Activated CD8-positive, alpha-beta T cell treated with anti-CD3 and anti-CD28 coated beads, Interleukin-2, amount 10 ng/mL, durations not matched to agents 7 days and 5 days (primary cell): ENCODE measurements around the gene GVQW3. TPM values are rescaled to one million over a fixed set of nuclear protein-coding genes. Genes with fewer than 3 reads are reported as not detected.

ENCODE experiments used
- ATAC-seq: fragments of 150-1000 bp; cut with Tn5 transposase; one replicate; pipeline ENCODE4 v1.10.0; 2021; ENCODE audit warnings: moderate library complexity
- CTCF ChIA-PET: fragments of 350-600 bp; sonication (Branson Sonifier 250); formaldehyde crosslinking; loops from one replicate; lab custom pipeline; 2021; ENCODE audit warnings: antibody characterized with exemption; lab: Charles Lee
- POLR2A ChIA-PET: fragments of 350-600 bp; sonication (Branson Sonifier 250); formaldehyde crosslinking; loops from one replicate; lab custom pipeline; 2021; ENCODE audit warnings: antibody characterized with exemption; lab: Charles Lee
- DNase-seq: peaks from one replicate; pipeline ENCODE4 v3.0.0-alpha.2; 2020
- H3K27ac Mint-ChIP-seq: one replicate; pipeline ENCODE4 v1.8.0; 2021; ENCODE audit warnings: mild to moderate bottlenecking, mixed read lengths
- H3K27me3 Mint-ChIP-seq: one replicate; pipeline ENCODE4 v1.8.0; 2021; ENCODE audit warnings: low read depth, mixed read lengths
- H3K36me3 Mint-ChIP-seq: one replicate; pipeline ENCODE4 v1.8.0; 2021; ENCODE audit warnings: low read depth, mixed read lengths
- H3K4me1 Mint-ChIP-seq: one replicate; pipeline ENCODE4 v1.8.0; 2021; ENCODE audit warnings: low read depth, mixed read lengths
- H3K4me3 Mint-ChIP-seq: one replicate; pipeline ENCODE4 v1.8.0; 2021; ENCODE audit warnings: mild to moderate bottlenecking, mixed read lengths
- H3K9me3 Mint-ChIP-seq: one replicate; pipeline ENCODE4 v1.8.0; 2022; ENCODE audit warnings: mixed read lengths; ENCODE audit not compliant: insufficient read depth
- total RNA-seq, 2 experiments: library from RNA; stranded (reverse); gene quantifications; one replicate each; pipeline ENCODE4 v1.2.3, GENCODE V29; 2021

GVQW3 gene
- 1 to 10 TPM; 3.5 to 4.0 TPM for total RNA-seq

DNA sequence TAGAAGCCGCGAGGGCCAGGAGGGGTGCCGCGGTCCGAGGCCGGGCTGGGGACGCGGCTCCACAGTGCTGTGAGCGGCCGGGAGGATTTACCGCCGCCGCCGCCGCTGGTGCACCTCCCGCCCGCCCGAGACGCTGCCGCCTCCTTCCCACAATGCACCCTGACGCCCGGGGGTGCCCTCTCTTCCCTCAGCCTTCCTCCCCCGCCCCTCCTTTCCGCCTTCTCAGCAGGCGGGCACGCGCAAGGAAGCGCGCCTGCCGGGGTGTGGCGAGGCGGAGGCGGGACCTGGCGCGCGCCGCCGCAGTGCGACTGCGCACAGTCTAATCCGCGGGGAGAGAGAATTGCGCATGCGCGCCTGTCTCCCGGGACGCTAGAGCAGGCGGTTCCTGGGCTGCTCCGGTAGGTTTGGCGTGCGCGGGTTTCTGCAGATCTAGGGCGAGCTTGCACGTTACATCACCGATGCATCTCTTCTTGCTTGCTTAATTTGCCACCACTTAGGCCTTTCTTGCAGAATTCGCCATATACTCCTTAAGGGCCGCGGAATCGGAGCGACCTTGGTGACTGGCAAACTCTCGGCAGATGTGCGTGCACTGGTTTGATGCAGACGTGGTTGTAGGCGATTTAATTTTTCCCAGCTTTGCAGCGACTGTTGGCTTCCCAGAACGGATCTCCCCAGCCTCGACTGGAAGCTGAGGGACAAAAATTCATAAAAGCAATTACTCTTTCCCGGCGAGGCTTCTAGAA, at the start of gene GVQW3, which contains the start of gene THAP12:
Gene GVQW3, plus strand, starts transcription at position 347 of the 743 bp plus-strand sequence. CDS start 506 bp downstream, outside the sequence.
Gene THAP12, minus strand, starts transcription at position 156 of the 743 bp plus-strand sequence. CDS start 296 bp downstream, outside the sequence.
- peak; percentile 98 for DNase-seq
- Mint-ChIP-seq H3K27me3 (no peaks in the 10 kb centered on the region), H3K4me3 (peak within 1 kb of the TSS; percentile 95), H3K9me3 (no peaks in the 10 kb centered on the region), H3K27ac (peak within 1 kb of the TSS; percentile 96), H3K36me3 (peaks cover 11% of the 10 kb centered on the region), H3K4me1 (peaks cover 48% of the 10 kb centered on the region)
- ChIA-PET POLR2A (interaction anchor here (1.6 kb wide), 1 partner anchor 65 kb away, joined by 6 read pairs; no protein-coding TSS in a partner anchor), CTCF (interaction anchor here (1.1 to 2.4 kb wide), 2 partner anchors 173 to 174 kb away, joined by 5 to 8 read pairs; no protein-coding TSS in a partner anchor)
- peak; percentile 88 for ATAC-seq

DNA sequence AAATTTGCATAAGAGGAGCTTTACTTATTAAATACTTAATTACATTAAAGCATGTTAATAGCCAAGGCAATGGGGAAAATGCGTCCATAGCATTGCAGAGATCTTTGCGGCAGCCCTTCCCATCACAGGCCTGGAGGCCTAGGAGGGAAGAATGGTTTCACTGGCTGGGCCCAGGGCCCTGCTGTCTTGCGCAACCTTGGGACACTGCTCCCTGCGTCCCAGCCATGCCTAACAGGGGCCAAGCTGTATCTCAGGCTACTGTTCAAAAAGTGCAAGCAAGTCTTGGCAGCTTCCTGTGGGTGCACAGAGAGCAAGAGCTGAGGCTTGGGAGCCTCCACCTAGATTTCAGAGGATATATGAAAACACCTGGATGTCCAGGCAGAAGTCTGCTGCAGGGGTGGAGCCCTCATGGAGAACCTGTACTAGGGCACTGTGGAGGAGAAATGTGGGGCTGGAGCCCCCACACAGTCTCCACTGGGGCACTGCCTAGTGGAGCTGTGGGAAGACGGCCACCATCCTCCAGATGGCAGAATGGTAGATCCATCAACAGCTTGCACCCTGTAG, 46.2 kb upstream of the GVQW3 start:
- DNase-seq (no peak), ATAC-seq (no peak)
- ChIA-PET POLR2A (no interaction called here), CTCF (no interaction called here)
- H3K36me3 Mint-ChIP-seq = peaks cover 2% of the 10 kb centered on the region
- H3K27me3 Mint-ChIP-seq = peaks cover 3% of the 10 kb centered on the region
- no peak overlapping the region for H3K4me3 Mint-ChIP-seq
- H3K27ac Mint-ChIP-seq = no peak overlapping the region
- H3K9me3 Mint-ChIP-seq = peaks cover 18% of the 10 kb centered on the region
- H3K4me1 Mint-ChIP-seq = peaks cover 10% of the 10 kb centered on the region

DNA sequence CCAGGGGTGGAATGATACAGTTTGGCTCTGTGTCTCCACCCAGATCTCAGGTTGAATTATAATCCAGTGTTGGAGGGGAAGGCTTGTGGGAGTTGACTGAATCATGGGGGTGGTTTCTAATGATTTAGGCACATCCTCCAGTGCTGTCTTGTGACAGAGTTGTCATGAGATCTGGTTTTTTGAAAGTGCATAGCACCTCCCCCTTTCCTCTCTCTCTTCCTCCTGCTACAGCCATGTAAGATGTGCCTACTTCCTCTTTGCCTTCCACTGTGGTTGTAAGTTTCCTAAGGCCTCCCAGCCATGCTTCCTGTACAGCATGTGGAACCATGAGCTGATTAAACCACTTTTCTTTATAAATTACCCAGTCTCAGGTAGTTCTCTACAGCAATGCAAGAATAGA, 45.3 kb upstream of the GVQW3 start:
- no peak for ATAC-seq
- ChIA-PET CTCF (no interaction called here), POLR2A (no interaction called here)
- peaks cover 18% of the 10 kb centered on the region for H3K9me3 Mint-ChIP-seq
- H3K36me3 Mint-ChIP-seq = peaks cover 2% of the 10 kb centered on the region
- H3K4me1 Mint-ChIP-seq = peaks cover 11% of the 10 kb centered on the region
- DNase-seq = no peak
- H3K4me3 Mint-ChIP-seq = no peak overlapping the region
- H3K27ac Mint-ChIP-seq = no peak overlapping the region
- no peaks in the 10 kb centered on the region for H3K27me3 Mint-ChIP-seq

DNA sequence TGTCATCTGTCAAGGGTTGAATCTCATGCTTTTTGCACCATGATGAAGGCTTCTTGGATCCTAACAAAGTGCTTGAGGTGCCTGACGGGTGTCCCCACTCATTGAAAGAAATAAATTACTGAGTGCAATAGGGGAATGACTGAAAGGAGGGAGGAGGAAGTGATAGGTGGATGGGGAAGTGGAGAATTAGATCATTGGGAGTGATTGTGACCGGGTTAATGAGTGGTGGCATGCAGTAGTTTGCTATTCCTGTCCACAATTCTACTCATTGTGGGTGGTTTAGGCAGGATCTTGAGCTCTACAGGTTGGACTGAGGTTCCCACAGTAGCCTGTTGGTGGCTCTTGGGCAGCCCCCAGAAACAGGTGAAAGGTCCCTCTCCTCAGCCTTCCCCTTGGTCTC, 44.5 kb upstream of the GVQW3 start:
- H3K36me3 Mint-ChIP-seq = peaks cover 2% of the 10 kb centered on the region
- no peak overlapping the region for H3K27ac Mint-ChIP-seq
- H3K27me3 Mint-ChIP-seq = no peaks in the 10 kb centered on the region
- peaks cover 18% of the 10 kb centered on the region for H3K9me3 Mint-ChIP-seq
- H3K4me3 Mint-ChIP-seq = no peak overlapping the region
- no peak for DNase-seq
- CTCF ChIA-PET = no interaction called here
- ATAC-seq = no peak
- POLR2A ChIA-PET = no interaction called here
- peaks cover 19% of the 10 kb centered on the region for H3K4me1 Mint-ChIP-seq

DNA sequence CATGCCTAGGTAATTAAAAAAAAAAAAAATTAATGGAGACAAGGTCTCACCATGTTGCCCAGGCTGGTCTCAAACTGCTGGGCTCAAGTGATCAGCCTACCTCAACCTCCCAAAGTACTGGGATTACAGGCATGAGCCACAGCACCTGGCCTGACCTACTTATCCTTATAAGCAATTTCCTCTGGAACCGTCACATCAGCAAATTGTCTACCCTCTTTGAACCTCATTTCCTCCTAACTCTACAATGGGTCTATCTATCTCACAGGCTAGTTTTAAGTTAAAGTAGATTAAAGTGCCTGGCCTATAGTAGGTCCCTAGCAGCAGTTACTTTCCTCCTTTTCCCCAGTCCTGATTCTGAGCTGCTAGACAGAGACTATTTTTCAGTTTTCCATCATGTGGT, 43.7 kb upstream of the GVQW3 start:
- Mint-ChIP-seq H3K4me1 (peaks cover 21% of the 10 kb centered on the region), H3K36me3 (peaks cover 2% of the 10 kb centered on the region), H3K9me3 (peaks cover 18% of the 10 kb centered on the region), H3K27ac (no peak overlapping the region), H3K4me3 (no peak overlapping the region), H3K27me3 (no peaks in the 10 kb centered on the region)
- no peak for ATAC-seq
- CTCF ChIA-PET = interaction anchor here (1.1 kb wide), 1 partner anchor 130 kb away, joined by 3 read pairs; no protein-coding TSS in a partner anchor
- POLR2A ChIA-PET = no interaction called here
- no peak for DNase-seq

DNA sequence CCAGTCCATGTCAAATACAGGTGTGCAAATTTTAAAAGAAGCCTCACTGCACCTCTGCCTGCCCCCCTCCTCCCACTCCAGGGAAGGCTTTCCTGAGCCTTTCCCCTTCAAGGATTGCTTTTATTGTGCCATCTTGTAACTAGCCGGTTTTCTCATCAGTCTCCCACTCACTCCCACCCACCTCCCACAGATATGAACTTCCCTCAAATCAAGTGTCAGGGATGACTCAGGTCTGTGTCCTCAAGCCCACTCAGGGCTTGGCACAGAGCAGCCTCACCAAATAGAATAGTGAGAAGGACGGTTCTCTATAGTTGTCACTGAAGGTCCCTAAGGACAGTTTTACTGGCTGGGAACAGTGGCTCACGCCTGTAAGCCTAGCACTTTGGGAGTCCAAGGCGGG, 43.2 kb upstream of the GVQW3 start:
- H3K4me1 Mint-ChIP-seq = peaks cover 21% of the 10 kb centered on the region
- peaks cover 2% of the 10 kb centered on the region for H3K36me3 Mint-ChIP-seq
- DNase-seq (no peak), ATAC-seq (no peak)
- H3K27ac Mint-ChIP-seq = no peak overlapping the region
- no peaks in the 10 kb centered on the region for H3K27me3 Mint-ChIP-seq
- ChIA-PET CTCF (interaction anchor here (1.1 kb wide), 1 partner anchor 130 kb away, joined by 3 read pairs; no protein-coding TSS in a partner anchor), POLR2A (no interaction called here)
- H3K4me3 Mint-ChIP-seq = no peak overlapping the region
- H3K9me3 Mint-ChIP-seq = peaks cover 18% of the 10 kb centered on the region

DNA sequence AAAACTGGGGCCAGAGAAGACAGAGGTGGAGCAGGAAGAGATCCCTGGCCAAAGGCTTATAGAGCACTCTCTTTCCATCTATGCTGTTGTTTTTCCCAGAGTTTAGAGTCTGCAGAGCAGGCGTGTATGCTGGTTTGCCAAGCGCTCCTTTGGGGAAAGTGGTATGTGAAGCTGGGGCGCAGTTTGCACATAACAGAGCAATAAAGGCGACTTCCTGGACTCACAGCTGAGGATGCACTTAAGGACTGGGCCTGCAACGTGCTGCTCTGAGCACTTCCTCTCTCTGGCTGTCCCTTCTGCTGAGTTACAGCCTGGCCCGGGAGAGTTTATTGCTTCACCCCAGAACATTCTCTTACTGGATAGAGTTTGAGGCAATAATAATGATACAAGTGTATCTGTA, 41.9 kb upstream of the GVQW3 start:
- Mint-ChIP-seq H3K27me3 (no peaks in the 10 kb centered on the region), H3K36me3 (peaks cover 2% of the 10 kb centered on the region), H3K4me3 (no peak overlapping the region), H3K9me3 (peaks cover 17% of the 10 kb centered on the region), H3K27ac (peak overlapping the region; percentile 35), H3K4me1 (peaks cover 21% of the 10 kb centered on the region)
- POLR2A ChIA-PET = no interaction called here
- CTCF ChIA-PET = no interaction called here
- no peak for DNase-seq
- ATAC-seq = no peak

DNA sequence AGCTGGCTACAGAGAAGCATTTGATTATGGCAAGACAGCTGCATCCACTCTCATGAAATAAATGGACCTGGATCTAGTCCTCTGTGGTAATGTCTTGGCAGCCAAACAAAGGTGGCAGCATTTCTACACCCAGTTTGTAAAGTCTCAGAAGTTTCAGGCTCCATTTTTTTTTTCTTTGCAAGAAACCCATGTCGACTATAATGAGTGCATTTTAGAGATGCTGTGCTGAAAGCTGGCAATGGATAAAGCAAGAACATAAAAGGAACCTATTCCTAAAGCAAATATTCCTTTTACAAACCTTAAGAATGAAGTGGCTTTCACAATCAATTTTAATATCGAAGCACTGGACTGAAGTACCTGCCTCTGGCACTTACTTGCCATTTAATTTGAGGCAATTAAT, 33.7 kb upstream of the GVQW3 start:
- Mint-ChIP-seq H3K9me3 (no peaks in the 10 kb centered on the region), H3K27ac (no peak overlapping the region), H3K4me1 (no peaks in the 10 kb centered on the region), H3K27me3 (no peaks in the 10 kb centered on the region), H3K4me3 (no peak overlapping the region), H3K36me3 (peaks cover 32% of the 10 kb centered on the region)
- ChIA-PET CTCF (interaction anchor here (1.1 kb wide), 1 partner anchor 28 kb away, joined by 3 read pairs; no protein-coding TSS in a partner anchor), POLR2A (interaction anchor here (0.6 kb wide), 1 partner anchor 54 kb away, joined by 5 read pairs; no protein-coding TSS in a partner anchor)
- no peak for DNase-seq
- ATAC-seq = no peak

DNA sequence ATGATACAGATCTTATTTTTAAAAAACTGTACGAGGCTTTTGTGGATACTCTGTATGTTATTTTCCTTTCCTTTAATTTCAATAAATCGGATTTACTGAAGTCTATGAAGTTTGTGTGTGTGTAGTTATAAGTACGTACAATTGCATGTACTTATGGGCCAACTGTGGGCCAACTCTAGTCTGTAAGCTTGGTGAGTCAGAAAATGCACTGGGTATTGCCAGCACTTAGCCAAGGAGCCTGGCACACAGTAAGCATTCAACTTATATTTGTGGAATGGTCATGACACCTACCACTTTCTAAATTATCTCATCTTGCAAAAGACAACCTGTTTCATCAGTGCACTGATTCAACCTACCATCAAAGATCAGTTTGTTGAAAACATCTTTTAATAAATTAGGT, 32.8 kb upstream of the GVQW3 start:
- no peak overlapping the region for H3K4me3 Mint-ChIP-seq
- H3K27me3 Mint-ChIP-seq = no peaks in the 10 kb centered on the region
- peaks cover 39% of the 10 kb centered on the region for H3K36me3 Mint-ChIP-seq
- no peaks in the 10 kb centered on the region for H3K4me1 Mint-ChIP-seq
- H3K9me3 Mint-ChIP-seq = no peaks in the 10 kb centered on the region
- no peak overlapping the region for H3K27ac Mint-ChIP-seq
- no peak for ATAC-seq
- ChIA-PET POLR2A (no interaction called here), CTCF (interaction anchor here (1.1 kb wide), 1 partner anchor 29 kb away, joined by 3 read pairs; no protein-coding TSS in a partner anchor)
- no peak for DNase-seq

DNA sequence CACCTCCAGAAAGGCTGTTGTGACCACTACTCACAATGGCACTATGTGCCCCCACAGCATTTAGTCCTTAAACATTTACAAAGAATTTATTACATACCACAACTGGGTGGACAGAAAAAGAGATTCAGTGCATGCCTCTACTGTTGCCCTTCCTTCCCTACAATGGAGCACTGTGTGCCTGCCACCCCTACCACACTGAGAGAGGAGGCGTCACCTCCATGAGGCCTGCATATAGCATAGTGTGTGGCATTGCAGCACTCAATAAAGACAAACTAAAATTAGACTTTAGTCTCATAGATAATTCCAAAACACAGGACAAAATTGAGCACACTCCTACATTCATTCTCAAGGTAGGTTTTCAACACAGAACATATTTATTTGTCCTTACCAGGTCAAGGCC, 26.0 kb upstream of the GVQW3 start:
- no peaks in the 10 kb centered on the region for H3K4me1 Mint-ChIP-seq
- ATAC-seq = no peak
- H3K36me3 Mint-ChIP-seq = peaks cover 75% of the 10 kb centered on the region
- peaks cover 17% of the 10 kb centered on the region for H3K9me3 Mint-ChIP-seq
- no peak overlapping the region for H3K27ac Mint-ChIP-seq
- no peak for DNase-seq
- no peak overlapping the region for H3K4me3 Mint-ChIP-seq
- CTCF ChIA-PET = no interaction called here
- no peaks in the 10 kb centered on the region for H3K27me3 Mint-ChIP-seq
- POLR2A ChIA-PET = no interaction called here

DNA sequence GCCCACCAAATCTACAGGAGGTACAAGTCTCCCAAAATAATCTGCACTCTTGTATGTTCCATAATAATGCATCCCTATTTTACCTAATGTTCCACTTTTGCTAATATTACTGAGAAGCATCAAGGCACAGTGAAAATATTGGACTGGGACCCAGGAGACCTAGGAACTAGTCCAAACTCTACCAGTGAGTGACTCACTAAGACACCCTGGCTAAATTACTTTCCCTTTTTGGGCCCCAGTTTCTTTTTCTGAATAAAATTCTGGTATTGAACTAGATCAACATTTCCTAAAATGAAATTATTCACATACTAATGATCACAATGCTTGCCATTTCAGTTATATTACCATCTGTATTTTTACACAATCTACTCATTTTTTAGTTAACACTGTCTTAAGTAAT, 19.7 kb upstream of the GVQW3 start:
- Mint-ChIP-seq H3K36me3 (peaks cover 42% of the 10 kb centered on the region), H3K9me3 (no peaks in the 10 kb centered on the region), H3K27ac (no peak overlapping the region), H3K4me1 (peaks cover 5% of the 10 kb centered on the region), H3K4me3 (no peak overlapping the region), H3K27me3 (no peaks in the 10 kb centered on the region)
- DNase-seq (no peak), ATAC-seq (no peak)
- ChIA-PET POLR2A (no interaction called here), CTCF (no interaction called here)

DNA sequence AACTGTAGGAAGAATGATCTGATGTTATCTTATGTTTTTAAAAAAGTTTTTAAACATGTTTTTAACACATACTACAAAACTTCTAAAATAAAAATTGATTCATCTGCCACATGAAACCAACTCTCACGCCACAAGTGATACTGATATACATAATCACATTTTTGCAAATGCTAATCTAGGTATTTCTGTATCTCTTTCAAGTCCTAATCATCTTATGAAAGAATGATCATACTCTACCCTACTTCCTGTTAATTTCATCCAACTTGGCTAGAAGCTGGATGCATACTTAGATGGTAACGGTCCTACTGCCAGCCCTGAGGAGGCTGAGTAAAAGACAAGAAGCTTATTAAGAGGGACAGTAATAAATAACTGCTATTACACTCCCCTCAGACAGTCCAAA, 19.3 kb upstream of the GVQW3 start:
- no peak for ATAC-seq

More for the DNA sequence above, 19.3 kb upstream of the GVQW3 start:
- ChIA-PET POLR2A (no interaction called here), CTCF (no interaction called here)
- no peaks in the 10 kb centered on the region for H3K27me3 Mint-ChIP-seq
- H3K4me1 Mint-ChIP-seq = peaks cover 5% of the 10 kb centered on the region
- H3K4me3 Mint-ChIP-seq = no peak overlapping the region
- H3K36me3 Mint-ChIP-seq = peaks cover 42% of the 10 kb centered on the region
- no peak for DNase-seq
- no peaks in the 10 kb centered on the region for H3K9me3 Mint-ChIP-seq
- H3K27ac Mint-ChIP-seq = no peak overlapping the region
